Esophagus squamous epithelium (tissue), 4 donors: ENCODE results near the gene FYN.

Experiments used
- CTCF ChIP-seq, 6 experiments: fragments of 450-650 bp in 4 of 6; fragments of 200-600 bp in 2 of 6; sonication (generic) in 2 of 6; IDR thresholded peaks; one replicate each; pipeline ENCODE4 v1.5.1; 2016 to 2019; ENCODE audit warnings: antibody characterized with exemption in 6 of 6, mild to moderate bottlenecking in 4 of 6, moderate library complexity in 4 of 6
- POLR2A ChIP-seq, 4 donors: fragments of 450-650 bp; IDR thresholded peaks; one replicate each; pipeline ENCODE4 v1.6.1; 2017; ENCODE audit warnings: antibody characterized with exemption in 4 of 4, mild to moderate bottlenecking in 4 of 4, moderate library complexity in 3 of 4

- TF ChIP-seq CTCF (IDR thresholded peaks at IDR 0.05) = no peak
- no peak for TF ChIP-seq POLR2A (IDR thresholded peaks at IDR 0.05)
Measured at GRCh38 chr6:111819458-111819857, 53.8 kb downstream of the FYN start.
